Activated CD4-positive, alpha-beta T cell treated with anti-CD3 and anti-CD28 coated beads, Interleukin-2, amount 50 U/mL, for 48 hours (primary cell): ENCODE data around the gene CACNA1D.

Experiments used
- DNase-seq, 2 experiments: peaks; one replicate each; pipeline ENCODE4 v3.0.0-alpha.2; 2020

The CACNA1D gene

GRCh38 chr3:53581671-53582070, 87.3 kb downstream of the CACNA1D start:
- no peak for DNase-seq

GRCh38 chr3:53583161-53583690, 88.8 kb downstream of the CACNA1D start:
- DNase-seq = no peak

- DNase-seq = no peak
Observed at GRCh38 chr3:53585049-53585448, 90.6 kb downstream of the CACNA1D start.

GRCh38 chr3:53585627-53586026, 91.2 kb downstream of the CACNA1D start:
- no peak for DNase-seq

- DNase-seq = no peak
Observed at GRCh38 chr3:53588122-53588521, 93.7 kb downstream of the CACNA1D start.

- DNase-seq = no peak
Observed at GRCh38 chr3:53589201-53589600, 94.8 kb downstream of the CACNA1D start.

GRCh38 chr3:53589806-53590205, 95.4 kb downstream of the CACNA1D start:
- no peak for DNase-seq

GRCh38 chr3:53590606-53591005, 96.2 kb downstream of the CACNA1D start:
- DNase-seq = no peak

- no peak for DNase-seq
Observed at GRCh38 chr3:53591646-53592045, 97.2 kb downstream of the CACNA1D start.

- DNase-seq = no peak
Observed at GRCh38 chr3:53592862-53593261, 98.5 kb downstream of the CACNA1D start.

- no peak for DNase-seq
Observed at GRCh38 chr3:53593611-53594010, 99.2 kb downstream of the CACNA1D start.

GRCh38 chr3:53594276-53594675, 99.9 kb downstream of the CACNA1D start:
- DNase-seq = no peak

- no peak for DNase-seq
Observed at GRCh38 chr3:53595660-53596059, 101.2 kb downstream of the CACNA1D start.

- no peak for DNase-seq
Observed at GRCh38 chr3:53597136-53597915, 102.9 kb downstream of the CACNA1D start.

GRCh38 chr3:53599771-53600170, 105.4 kb downstream of the CACNA1D start:
- DNase-seq = no peak

GRCh38 chr3:53602866-53603265, 108.5 kb downstream of the CACNA1D start:
- DNase-seq = no peak

- no peak for DNase-seq
Observed at GRCh38 chr3:53604232-53604631, 109.8 kb downstream of the CACNA1D start.

GRCh38 chr3:53606793-53607192, 112.4 kb downstream of the CACNA1D start:
- DNase-seq = no peak

GRCh38 chr3:53612508-53612907, 118.1 kb downstream of the CACNA1D start:
- DNase-seq = no peak

- DNase-seq = no peak
Observed at GRCh38 chr3:53613125-53613524, 118.7 kb downstream of the CACNA1D start.

- no peak for DNase-seq
Observed at GRCh38 chr3:53614307-53614706, 119.9 kb downstream of the CACNA1D start.

- no peak for DNase-seq
Observed at GRCh38 chr3:53616321-53616720, 121.9 kb downstream of the CACNA1D start.

GRCh38 chr3:53616971-53617892, 122.8 kb downstream of the CACNA1D start:
- DNase-seq = no peak
